Colonic mucosa (tissue), 4 donors: ENCODE results near the gene SMTN. TPM values are rescaled to one million over a fixed set of nuclear protein-coding genes. Genes with fewer than 3 reads are reported as not detected.

Source experiments
- DNase-seq: peaks from one replicate; pipeline ENCODE4 v3.0.0-alpha.2; 2020
- H3K27ac ChIP-seq: fragments of 200-600 bp; one replicate; pipeline ENCODE4 v1.8.0; 2021
- H3K27me3 ChIP-seq: fragments of 200-600 bp; one replicate; pipeline ENCODE4 v1.8.0; 2021
- H3K36me3 ChIP-seq: fragments of 200-600 bp; one replicate; pipeline ENCODE4 v1.8.0; 2021
- H3K4me1 ChIP-seq: fragments of 200-600 bp; one replicate; pipeline ENCODE4 v1.8.0; 2021; ENCODE audit warnings: mild to moderate bottlenecking
- H3K4me3 ChIP-seq: fragments of 200-600 bp; one replicate; pipeline ENCODE4 v1.8.0; 2021
- H3K9ac ChIP-seq, 2 donors: one replicate each; pipeline ENCODE4 v1.7.0; 2013; ENCODE audit warnings: control low read depth in 2 of 2, low read depth in 2 of 2, low read length in 2 of 2
- H3K9me3 ChIP-seq: fragments of 200-600 bp; one replicate; pipeline ENCODE4 v1.8.0; 2021
- intact Hi-C: fragments of 100-400 bp; cut with DNase I; formaldehyde crosslinking; loops from one replicate; pipeline ENCODE4 v1.14.1; 2022
- total RNA-seq, 2 donors: library from RNA; stranded (reverse); fragmentation: NEBNext Ultra II Directional in 1 of 2; extraction: Animal tissue kit (Norgen Biotek cat#: 25700) in 1 of 2; gene quantifications; one replicate each; pipeline ENCODE4 v1.2.1, GENCODE V29; 2021
- TF ChIP-seq, protein P1 (sequence below): fragments of 200-600 bp; IDR thresholded peaks from one replicate; pipeline ENCODE4 v1.8.0; 2022; ENCODE audit warnings: antibody characterized with exemption, mild to moderate bottlenecking
- donor health status: healthy.
- donor health status: DM: no; HTN: no; CAD: no.
- donor health status: DM: no; HTN: no; CAD: no.

The SMTN gene
- total RNA-seq, 2 donors from 2014 or later: 152 to 159 TPM

DNA sequence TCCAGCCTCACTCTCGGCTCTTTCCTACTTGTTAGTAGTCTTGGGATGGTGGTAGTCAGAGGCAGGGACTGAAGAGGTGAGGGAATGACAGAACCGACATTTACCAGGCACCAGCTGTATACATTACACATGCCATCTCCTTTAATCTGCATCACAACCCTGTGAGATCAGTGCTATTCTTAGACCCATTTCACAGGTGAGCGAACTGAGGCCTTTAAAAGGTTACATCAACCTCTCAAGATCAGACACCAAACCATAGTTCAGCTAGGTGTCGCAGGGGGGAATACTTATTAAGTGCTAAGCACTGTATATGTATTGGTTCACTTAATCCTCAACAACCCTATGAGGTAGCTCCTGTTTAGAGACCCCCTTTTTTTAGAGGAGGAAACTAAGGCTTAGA, 53.6 kb downstream of the SMTN start:
- intact Hi-C loops: no loop called here
- H3K4me1 ChIP-seq: no peaks in the 10 kb centered on the region
- no peak overlapping the region for H3K27ac ChIP-seq
- no peaks in the 10 kb centered on the region for H3K9me3 ChIP-seq
- H3K9ac ChIP-seq: no peak overlapping the region
- no peaks in the 10 kb centered on the region for H3K27me3 ChIP-seq
- H3K4me3 ChIP-seq: no peak overlapping the region
- no peak for DNase-seq
- TF ChIP-seq, protein P1, sequence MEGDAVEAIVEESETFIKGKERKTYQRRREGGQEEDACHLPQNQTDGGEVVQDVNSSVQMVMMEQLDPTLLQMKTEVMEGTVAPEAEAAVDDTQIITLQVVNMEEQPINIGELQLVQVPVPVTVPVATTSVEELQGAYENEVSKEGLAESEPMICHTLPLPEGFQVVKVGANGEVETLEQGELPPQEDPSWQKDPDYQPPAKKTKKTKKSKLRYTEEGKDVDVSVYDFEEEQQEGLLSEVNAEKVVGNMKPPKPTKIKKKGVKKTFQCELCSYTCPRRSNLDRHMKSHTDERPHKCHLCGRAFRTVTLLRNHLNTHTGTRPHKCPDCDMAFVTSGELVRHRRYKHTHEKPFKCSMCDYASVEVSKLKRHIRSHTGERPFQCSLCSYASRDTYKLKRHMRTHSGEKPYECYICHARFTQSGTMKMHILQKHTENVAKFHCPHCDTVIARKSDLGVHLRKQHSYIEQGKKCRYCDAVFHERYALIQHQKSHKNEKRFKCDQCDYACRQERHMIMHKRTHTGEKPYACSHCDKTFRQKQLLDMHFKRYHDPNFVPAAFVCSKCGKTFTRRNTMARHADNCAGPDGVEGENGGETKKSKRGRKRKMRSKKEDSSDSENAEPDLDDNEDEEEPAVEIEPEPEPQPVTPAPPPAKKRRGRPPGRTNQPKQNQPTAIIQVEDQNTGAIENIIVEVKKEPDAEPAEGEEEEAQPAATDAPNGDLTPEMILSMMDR: no peak
- no peaks in the 10 kb centered on the region for H3K36me3 ChIP-seq

DNA sequence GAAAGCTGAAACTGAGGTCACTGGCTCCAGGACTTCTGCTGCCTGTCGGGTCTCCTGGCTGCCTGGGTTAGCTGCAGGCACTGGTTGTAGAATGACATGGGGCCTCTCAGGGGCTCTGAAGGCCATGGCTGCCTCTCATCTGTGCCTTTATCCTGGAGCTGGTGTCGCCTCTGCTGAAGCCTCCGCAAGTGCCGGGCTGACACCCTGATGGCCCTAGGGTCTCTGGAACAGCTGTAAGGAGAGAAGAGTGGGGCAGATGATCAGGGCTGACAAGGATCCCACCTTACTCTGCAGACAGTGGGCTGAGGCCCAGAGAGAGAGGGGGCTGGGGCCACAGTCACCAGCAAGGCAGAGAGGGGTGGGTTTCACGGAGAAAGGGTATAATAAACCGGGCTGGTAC, 54.6 kb downstream of the SMTN start:
- no peak for DNase-seq
- Histone ChIP-seq H3K9me3 (no peaks in the 10 kb centered on the region), H3K9ac (no peak overlapping the region), H3K27me3 (no peaks in the 10 kb centered on the region), H3K4me3 (no peak overlapping the region), H3K27ac (no peak overlapping the region), H3K4me1 (no peaks in the 10 kb centered on the region), H3K36me3 (no peaks in the 10 kb centered on the region)
- intact Hi-C loops: no loop called here
- TF ChIP-seq, protein P1: no peak

DNA sequence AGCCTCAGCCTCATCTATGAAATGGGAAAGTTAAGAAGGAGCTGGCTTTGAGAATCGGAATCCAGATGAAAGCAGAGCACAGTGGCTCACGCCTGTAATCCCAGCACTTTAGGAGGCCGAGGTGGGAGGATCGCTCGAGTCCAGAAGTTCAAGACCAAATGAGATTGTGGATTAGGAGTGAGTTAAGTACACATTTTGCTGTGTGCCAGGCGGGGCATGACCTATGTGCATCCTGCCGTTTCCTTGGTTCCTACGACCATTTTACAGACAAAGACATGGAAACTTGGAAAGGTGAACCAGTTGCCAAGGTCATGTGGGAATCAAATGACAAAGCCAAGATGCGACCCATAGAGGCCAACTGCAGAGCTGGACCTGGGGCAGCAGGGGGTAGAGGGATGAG, 55.0 kb downstream of the SMTN start:
- Histone ChIP-seq H3K9me3 (no peaks in the 10 kb centered on the region), H3K27ac (no peak overlapping the region), H3K36me3 (no peaks in the 10 kb centered on the region), H3K9ac (no peak overlapping the region), H3K4me3 (no peak overlapping the region), H3K4me1 (no peaks in the 10 kb centered on the region), H3K27me3 (no peaks in the 10 kb centered on the region)
- TF ChIP-seq, protein P1: no peak
- DNase-seq: no peak
- intact Hi-C loops: no loop called here

DNA sequence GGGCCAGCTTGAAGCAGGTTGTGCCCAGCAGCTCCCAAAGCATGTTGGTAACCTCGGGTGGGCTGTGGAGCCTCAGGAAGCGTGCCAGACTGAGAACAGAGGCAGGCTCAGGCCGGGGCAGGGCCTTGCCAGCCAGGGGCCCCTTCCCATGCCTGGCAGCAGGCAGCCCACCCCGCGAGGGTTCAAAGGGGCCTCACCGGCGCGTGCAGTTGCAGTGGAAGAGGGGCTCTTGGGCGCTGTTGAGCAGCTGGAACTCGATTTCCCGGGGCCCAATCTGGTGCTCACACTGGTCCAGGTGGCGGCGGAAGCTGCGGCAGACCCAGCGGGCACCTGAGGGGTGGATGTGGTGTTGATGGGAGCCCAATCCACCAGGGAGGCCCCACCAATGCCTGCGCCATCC, 55.6 kb downstream of the SMTN start:
- TF ChIP-seq, protein P1: no peak
- no peak for DNase-seq
- intact Hi-C loops: no loop called here
- H3K27ac ChIP-seq: no peak overlapping the region
- H3K4me1 ChIP-seq: no peaks in the 10 kb centered on the region
- H3K4me3 ChIP-seq: no peak overlapping the region
- H3K36me3 ChIP-seq: no peaks in the 10 kb centered on the region
- H3K9me3 ChIP-seq: no peaks in the 10 kb centered on the region
- H3K9ac ChIP-seq: no peak overlapping the region
- H3K27me3 ChIP-seq: no peaks in the 10 kb centered on the region

DNA sequence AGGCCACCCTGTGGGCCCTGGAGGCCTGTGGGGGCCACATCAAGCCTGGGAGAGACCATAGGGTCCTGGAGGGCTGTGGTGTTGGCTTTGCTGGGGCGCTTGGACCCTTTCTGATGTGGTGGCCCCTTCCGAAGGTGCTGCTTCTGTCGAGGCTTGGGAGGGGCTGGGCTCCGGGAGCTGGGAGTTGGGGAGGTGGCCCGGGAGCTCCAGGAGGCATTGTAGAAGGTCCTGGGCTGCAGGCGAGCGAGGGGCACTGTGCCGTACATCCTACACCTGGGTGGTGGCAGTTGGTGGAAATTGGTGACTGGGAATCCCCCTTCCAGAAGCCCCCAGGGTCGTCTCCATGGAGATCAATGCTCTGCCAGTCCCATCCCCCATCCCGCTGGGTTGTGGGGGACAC, 56.6 kb downstream of the SMTN start:
- Histone ChIP-seq H3K4me3 (no peak overlapping the region), H3K36me3 (no peaks in the 10 kb centered on the region), H3K4me1 (no peaks in the 10 kb centered on the region), H3K9me3 (no peaks in the 10 kb centered on the region), H3K9ac (no peak overlapping the region), H3K27ac (no peak overlapping the region), H3K27me3 (no peaks in the 10 kb centered on the region)
- TF ChIP-seq, protein P1: no peak
- intact Hi-C loops: no loop called here
- DNase-seq: no peak

DNA sequence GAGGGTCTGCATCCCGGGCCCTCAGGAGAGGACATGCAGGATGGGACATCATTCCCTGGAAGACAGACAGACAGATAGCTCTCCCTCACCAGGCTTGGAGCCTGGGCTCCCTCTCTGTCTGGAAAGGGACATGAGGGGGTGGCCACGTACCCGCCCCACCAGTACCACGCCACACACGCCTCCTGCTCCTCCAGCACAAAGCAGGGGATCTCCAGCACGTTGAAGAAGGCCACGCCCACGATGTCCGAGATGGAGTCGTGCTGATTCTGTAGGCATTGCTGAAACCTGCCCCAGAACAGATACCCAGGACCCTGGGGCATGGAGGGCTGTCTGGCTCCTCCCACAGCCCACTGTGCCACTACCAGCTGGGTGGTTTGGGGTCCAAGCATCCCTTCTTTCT, 57.0 kb downstream of the SMTN start:
- Histone ChIP-seq H3K4me1 (no peaks in the 10 kb centered on the region), H3K9ac (no peak overlapping the region), H3K9me3 (no peaks in the 10 kb centered on the region), H3K4me3 (no peak overlapping the region), H3K27me3 (no peaks in the 10 kb centered on the region), H3K27ac (no peak overlapping the region), H3K36me3 (no peaks in the 10 kb centered on the region)
- no peak for DNase-seq
- intact Hi-C loops: no loop called here
- TF ChIP-seq, protein P1: no peak
